IPS-20b (cell line): ENCODE data around the gene PPIL1.

Experiments
- H3K27ac ChIP-seq: one replicate; pipeline ENCODE4 v1.5.1; 2013; ENCODE audit warnings: low read length
- H3K27me3 ChIP-seq: 2 replicates; pipeline ENCODE4 v1.6.1; 2013; ENCODE audit warnings: mild to moderate bottlenecking, low read length, inconsistent platforms; ENCODE audit not compliant: insufficient read depth
- H3K36me3 ChIP-seq: 2 replicates; pipeline ENCODE4 v1.6.1; 2013; ENCODE audit warnings: low read depth, mild to moderate bottlenecking, inconsistent platforms, low read length, moderate library complexity; ENCODE audit not compliant: insufficient read depth
- H3K4me1 ChIP-seq: 2 replicates; pipeline ENCODE4 v1.6.1; 2013; ENCODE audit warnings: mild to moderate bottlenecking, control low read depth, inconsistent platforms, low read length, moderate library complexity; ENCODE audit not compliant: insufficient read depth
- H3K4me3 ChIP-seq: 2 replicates; pipeline ENCODE4 v1.5.1; 2013; ENCODE audit warnings: mild to moderate bottlenecking, low read length, inconsistent platforms
- H3K9ac ChIP-seq: 2 replicates; pipeline ENCODE4 v1.6.1; 2013; ENCODE audit warnings: low read depth, mild to moderate bottlenecking, inconsistent platforms, low read length, moderate library complexity
- H3K9me3 ChIP-seq: 2 replicates; pipeline ENCODE4 v1.6.1; 2013; ENCODE audit warnings: mild to moderate bottlenecking, low read depth, low read length, inconsistent platforms; ENCODE audit not compliant: insufficient read depth

Gene PPIL1

DNA sequence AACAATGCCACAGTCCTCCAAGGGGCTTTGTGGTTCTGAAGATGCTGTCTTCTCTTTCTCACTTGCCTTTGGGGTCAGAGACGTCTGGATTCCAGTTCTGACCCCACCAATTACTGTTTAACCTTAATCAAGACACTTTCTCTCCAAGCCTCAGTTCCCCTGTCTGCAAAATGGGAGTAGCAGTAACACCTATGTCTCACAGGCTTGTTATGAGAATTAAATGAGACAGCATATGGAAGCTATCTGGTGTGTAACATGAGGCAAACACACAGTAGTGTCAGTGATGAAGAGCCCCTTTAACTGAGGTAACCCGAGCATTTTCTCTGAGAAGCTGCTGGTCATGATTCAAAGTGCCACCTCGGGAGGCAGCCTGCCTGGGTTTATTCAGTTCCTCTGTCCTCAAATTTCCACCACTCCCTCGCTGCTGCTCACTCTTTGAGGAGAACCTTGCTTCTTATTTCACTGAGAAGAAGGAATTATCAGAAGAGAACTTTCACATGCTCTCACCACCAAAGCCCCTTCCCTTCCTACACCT is 11.7 kb downstream of the PPIL1 start:
- peaks cover 71% of the 10 kb centered on the region for H3K36me3 ChIP-seq
- no peak overlapping the region for H3K4me3 ChIP-seq
- H3K27ac ChIP-seq = no peak overlapping the region
- no peaks in the 10 kb centered on the region for H3K9me3 ChIP-seq
- H3K4me1 ChIP-seq = peaks cover 13% of the 10 kb centered on the region; the same call in 1 of the 2 replicates
- no peak overlapping the region for H3K9ac ChIP-seq
- no peaks in the 10 kb centered on the region for H3K27me3 ChIP-seq

- Histone ChIP-seq H3K9ac (no peak overlapping the region), H3K9me3 (no peaks in the 10 kb centered on the region), H3K27me3 (no peaks in the 10 kb centered on the region), H3K27ac (no peak overlapping the region), H3K4me3 (no peak overlapping the region), H3K36me3 (peaks cover 70% of the 10 kb centered on the region), H3K4me1 (peaks cover 13% of the 10 kb centered on the region; the same call in 1 of the 2 replicates)
Measured at GRCh38 chr6:36862164-36862847, 12.3 kb downstream of the PPIL1 start.

DNA sequence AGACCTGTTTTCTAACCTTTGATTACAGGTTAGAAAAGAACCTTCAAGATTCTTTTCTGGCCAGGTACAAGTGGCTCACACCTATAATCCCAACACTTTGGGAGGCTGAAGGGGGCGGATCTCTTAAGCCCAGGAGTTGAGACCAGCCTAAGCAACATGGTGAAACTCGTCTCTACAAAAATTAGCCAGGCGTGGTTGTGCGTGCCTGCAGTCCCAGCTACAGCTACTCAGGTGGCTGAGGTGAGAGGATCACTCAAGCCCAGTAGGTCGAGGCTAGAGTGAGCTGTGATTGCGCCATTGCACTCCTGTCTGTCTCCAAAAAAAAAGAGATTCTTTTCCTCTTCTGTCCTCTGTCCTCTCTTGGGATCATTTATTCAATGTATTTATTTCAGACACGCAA is 14.5 kb downstream of the PPIL1 start:
- Histone ChIP-seq H3K27ac (no peak overlapping the region), H3K27me3 (no peaks in the 10 kb centered on the region), H3K36me3 (peaks cover 68% of the 10 kb centered on the region), H3K9ac (no peak overlapping the region), H3K9me3 (no peaks in the 10 kb centered on the region), H3K4me1 (peaks cover 13% of the 10 kb centered on the region; the same call in 1 of the 2 replicates), H3K4me3 (no peak overlapping the region)

DNA sequence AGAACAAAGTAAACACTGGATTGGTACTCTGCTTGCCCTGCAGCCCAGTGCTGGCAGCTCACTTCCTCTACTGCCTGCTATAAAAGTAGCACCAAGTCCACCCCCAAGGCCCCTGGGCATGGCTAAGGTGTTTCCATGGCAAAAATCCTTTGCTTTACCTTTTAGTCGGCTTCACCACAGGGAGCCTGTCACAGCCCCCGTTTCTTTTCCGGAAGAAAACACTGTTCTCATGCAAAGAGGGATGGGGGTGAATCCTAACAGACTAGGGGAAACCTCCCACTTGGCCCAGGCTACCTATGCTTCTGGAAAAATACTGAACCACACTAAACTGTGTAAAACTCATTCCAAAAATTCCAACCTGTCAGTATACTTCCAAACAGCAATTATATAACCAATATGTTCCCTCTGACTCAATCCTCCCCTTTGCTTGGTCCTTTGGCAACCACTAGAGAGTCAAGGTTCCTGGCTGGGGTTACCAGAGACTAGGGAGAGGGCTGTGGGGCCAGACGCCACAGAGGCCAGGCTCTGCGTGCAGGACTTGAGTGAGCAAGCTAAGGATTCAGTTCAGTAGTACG is 16.1 kb downstream of the PPIL1 start:
- H3K9me3 ChIP-seq = no peaks in the 10 kb centered on the region
- peak overlapping the region; percentile 39; the same call in 1 of the 2 replicates for H3K9ac ChIP-seq
- peak overlapping the region; percentile 89 for H3K27ac ChIP-seq
- peaks cover 13% of the 10 kb centered on the region; the same call in 1 of the 2 replicates for H3K4me1 ChIP-seq
- H3K4me3 ChIP-seq = peak overlapping the region; percentile 41; the same call in 1 of the 2 replicates
- H3K36me3 ChIP-seq = peaks cover 74% of the 10 kb centered on the region
- H3K27me3 ChIP-seq = no peaks in the 10 kb centered on the region

DNA sequence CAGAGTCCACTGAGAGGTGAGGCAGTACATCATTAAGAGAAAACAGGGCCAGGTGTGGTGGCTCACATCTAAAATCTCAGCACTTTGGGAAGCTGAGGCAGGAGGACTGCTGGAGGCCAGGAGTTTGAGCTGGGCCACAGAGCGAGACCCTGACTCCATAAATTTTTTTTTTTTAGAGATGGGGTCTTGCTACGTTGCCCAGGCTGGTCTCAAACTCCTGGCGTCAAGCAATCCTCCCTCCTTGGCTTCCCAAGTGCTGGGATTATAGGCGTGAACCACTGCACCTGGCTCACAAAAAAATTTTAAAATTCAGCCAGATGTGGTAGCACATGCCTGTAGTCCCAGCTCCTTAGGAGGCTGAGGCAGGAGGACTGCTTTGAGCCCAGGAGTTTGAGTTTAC is 17.3 kb downstream of the PPIL1 start:
- Histone ChIP-seq H3K9me3 (no peaks in the 10 kb centered on the region), H3K27ac (no peak overlapping the region), H3K36me3 (peaks cover 74% of the 10 kb centered on the region), H3K9ac (no peak overlapping the region), H3K4me1 (peaks cover 13% of the 10 kb centered on the region; the same call in 1 of the 2 replicates), H3K4me3 (no peak overlapping the region), H3K27me3 (no peaks in the 10 kb centered on the region)

DNA sequence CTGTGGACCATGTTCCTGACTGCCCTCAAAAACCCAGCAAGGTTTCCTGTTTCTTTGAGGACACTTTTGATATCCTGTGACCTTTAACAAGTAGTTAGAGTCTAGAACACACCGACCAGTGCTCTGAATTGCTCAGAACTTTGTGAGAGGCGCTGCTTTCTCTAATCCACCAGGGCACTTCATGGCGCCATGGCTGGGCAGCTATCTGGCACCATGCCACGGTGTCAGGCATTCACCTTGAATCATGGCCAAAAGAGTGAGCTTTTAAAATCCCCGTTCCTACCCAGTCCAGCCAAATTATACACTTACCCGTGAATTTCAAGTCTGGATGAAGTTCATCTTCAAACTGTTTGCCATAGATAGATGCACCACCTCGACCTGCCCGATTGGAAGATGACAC is 18.3 kb downstream of the PPIL1 start:
- Histone ChIP-seq H3K9me3 (no peaks in the 10 kb centered on the region), H3K27ac (no peak overlapping the region), H3K4me3 (no peak overlapping the region), H3K9ac (no peak overlapping the region), H3K4me1 (peaks cover 13% of the 10 kb centered on the region; the same call in 1 of the 2 replicates), H3K27me3 (no peaks in the 10 kb centered on the region), H3K36me3 (peaks cover 75% of the 10 kb centered on the region)

DNA sequence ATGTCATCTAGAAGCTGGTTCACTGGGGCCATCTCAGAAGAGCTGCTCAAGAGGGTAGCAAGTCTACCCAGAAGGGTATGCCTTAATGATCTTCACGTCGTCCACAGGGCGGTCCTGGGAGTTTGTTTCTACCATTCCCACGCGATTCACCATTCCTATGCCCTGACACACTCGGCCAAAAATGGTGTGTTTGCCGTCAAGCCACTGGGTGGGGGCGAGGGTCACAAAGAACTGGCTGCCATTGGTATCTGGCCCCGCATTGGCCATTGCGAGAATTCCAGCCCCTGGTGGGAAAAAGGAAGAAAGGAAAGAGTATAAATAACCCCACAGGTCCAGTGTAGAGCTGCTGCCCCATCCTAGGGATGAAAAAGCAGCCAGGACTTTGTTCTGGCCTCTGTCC is 18.9 kb downstream of the PPIL1 start:
- peaks cover 70% of the 10 kb centered on the region for H3K36me3 ChIP-seq
- peaks cover 13% of the 10 kb centered on the region; the same call in 1 of the 2 replicates for H3K4me1 ChIP-seq
- no peak overlapping the region for H3K27ac ChIP-seq
- no peak overlapping the region for H3K9ac ChIP-seq
- H3K4me3 ChIP-seq = no peak overlapping the region
- no peaks in the 10 kb centered on the region for H3K27me3 ChIP-seq
- no peaks in the 10 kb centered on the region for H3K9me3 ChIP-seq

DNA sequence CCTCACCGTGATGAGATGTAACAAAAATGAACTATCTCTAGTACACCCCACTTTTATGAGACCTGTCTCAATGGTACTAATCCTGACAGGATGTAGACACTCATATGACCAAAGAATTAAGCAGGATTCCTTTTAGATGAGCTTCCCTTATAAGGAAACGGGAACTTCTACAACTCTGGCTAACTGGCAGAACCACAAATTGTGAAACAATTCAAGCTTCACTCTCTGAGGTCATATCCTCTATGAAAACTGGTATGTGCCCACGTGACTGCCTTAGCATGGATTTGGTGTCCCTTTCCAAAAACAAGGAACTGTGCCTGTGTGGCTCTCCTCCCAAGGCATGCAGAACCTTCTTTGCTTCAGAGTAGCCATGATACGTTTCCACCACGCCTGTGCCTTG is 21.3 kb downstream of the PPIL1 start:
- H3K4me3 ChIP-seq = no peak overlapping the region
- no peak overlapping the region for H3K9ac ChIP-seq
- no peaks in the 10 kb centered on the region for H3K9me3 ChIP-seq
- H3K36me3 ChIP-seq = peaks cover 62% of the 10 kb centered on the region
- no peak overlapping the region for H3K27ac ChIP-seq
- H3K4me1 ChIP-seq = peaks cover 8% of the 10 kb centered on the region; the same call in 1 of the 2 replicates
- peaks cover 2% of the 10 kb centered on the region; the same call in 1 of the 2 replicates for H3K27me3 ChIP-seq

GRCh38 chr6:36852481-36853147 is 22.0 kb downstream of the PPIL1 start:
- no peak overlapping the region for H3K27ac ChIP-seq
- peaks cover 59% of the 10 kb centered on the region for H3K36me3 ChIP-seq
- peaks cover 9% of the 10 kb centered on the region; the same call in 1 of the 2 replicates for H3K27me3 ChIP-seq
- H3K4me3 ChIP-seq = no peak overlapping the region
- H3K9me3 ChIP-seq = no peaks in the 10 kb centered on the region
- peaks cover 5% of the 10 kb centered on the region; the same call in 1 of the 2 replicates for H3K4me1 ChIP-seq
- no peak overlapping the region for H3K9ac ChIP-seq

DNA sequence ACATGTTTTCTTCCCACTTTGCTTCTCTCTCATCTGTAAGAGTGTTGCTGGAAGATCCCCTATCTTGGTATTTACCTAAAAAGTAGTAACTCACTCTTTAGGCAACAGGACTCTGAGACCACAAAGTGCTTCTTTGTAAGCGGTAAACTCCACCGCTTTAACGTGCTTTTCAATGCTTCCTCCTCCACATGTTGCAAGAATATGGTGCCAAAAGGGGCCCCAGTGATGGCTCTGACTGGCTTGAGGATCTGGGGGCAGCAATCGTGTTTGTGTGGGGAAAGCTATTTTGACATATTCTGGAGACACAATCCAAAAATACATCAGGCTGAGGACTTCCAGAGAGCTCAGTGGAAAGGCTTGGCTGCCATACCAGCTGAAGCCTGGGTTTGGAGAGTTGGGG is 23.0 kb downstream of the PPIL1 start:
- H3K27ac ChIP-seq = no peak overlapping the region
- H3K9ac ChIP-seq = no peak overlapping the region
- H3K4me1 ChIP-seq = peaks cover 5% of the 10 kb centered on the region; the same call in 1 of the 2 replicates
- H3K36me3 ChIP-seq = peaks cover 51% of the 10 kb centered on the region
- H3K4me3 ChIP-seq = no peak overlapping the region
- peaks cover 10% of the 10 kb centered on the region; the same call in 1 of the 2 replicates for H3K27me3 ChIP-seq
- no peaks in the 10 kb centered on the region for H3K9me3 ChIP-seq

DNA sequence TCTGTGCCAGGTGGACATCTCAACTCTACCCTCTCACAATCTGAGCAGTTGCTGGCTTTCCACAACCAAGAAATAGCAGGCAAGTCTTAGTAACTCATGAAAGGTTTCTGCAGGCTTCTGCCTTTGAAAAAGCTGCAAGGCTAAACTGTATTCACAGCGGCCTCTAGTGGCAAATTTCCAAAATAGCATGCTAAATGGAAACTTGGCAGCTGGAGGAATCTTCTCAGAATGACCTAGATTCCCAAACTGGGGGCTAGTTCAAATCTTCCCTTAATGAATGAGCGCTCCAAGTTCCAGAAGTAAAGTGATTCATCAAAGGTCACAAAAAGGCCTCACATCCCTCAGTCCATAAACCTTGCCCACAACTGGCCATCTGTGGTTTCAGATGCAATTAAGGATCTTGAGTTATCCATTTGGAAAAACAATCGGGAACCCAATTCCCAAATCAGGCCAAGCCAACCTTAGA is 23.4 kb downstream of the PPIL1 start:
- peaks cover 46% of the 10 kb centered on the region for H3K36me3 ChIP-seq
- no peak overlapping the region for H3K27ac ChIP-seq
- H3K4me3 ChIP-seq = no peak overlapping the region
- no peak overlapping the region for H3K9ac ChIP-seq
- no peaks in the 10 kb centered on the region for H3K9me3 ChIP-seq
- peaks cover 5% of the 10 kb centered on the region; the same call in 1 of the 2 replicates for H3K4me1 ChIP-seq
- H3K27me3 ChIP-seq = peaks cover 10% of the 10 kb centered on the region; the same call in 1 of the 2 replicates
